Posterior cingulate gyrus (tissue), 11 donors: ENCODE measurements around the gene ERBB4.
A peak's percentile ranks its signal among the peaks of the same experiment; 100 is the strongest.
"Not testable (repeated sequence)": the region's sequence is repeated elsewhere in the genome, so short reads cannot be mapped to it uniquely, and the experiment has no call there.

Source experiments
- DNase-seq, 10 donors: peaks; one replicate each; pipeline versions ENCODE4 v3.0.0 to v3.0.0-alpha.2; 2020 to 2021; ENCODE audit warnings: mixed read lengths in 3 of 10
- intact Hi-C: fragments of 100-400 bp; cut with DNase I; formaldehyde crosslinking; loops from one replicate; pipeline ENCODE4 v1.15.1; 2023

Gene ERBB4

DNA sequence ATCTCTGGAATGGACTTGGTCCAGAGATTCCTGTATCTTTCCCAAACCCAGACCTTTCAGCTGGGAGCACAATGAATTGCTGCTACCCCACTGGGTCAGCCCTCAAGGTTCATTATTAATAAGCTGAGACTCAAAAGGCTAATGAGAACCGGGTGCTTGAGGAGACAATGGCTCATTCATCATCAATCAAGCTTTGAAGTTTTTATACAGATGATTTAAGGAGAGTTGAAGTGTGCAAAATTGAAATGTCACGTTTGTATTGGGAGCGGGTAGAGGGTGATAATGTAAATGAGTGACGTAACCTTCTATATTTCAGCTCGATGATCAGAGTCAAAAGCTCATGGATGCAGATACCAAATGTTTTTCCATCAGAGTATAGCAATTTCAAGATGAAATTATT lies 744.9 kb downstream of the ERBB4 start:
- intact Hi-C loops = no loop called here
- no peak for DNase-seq

DNA sequence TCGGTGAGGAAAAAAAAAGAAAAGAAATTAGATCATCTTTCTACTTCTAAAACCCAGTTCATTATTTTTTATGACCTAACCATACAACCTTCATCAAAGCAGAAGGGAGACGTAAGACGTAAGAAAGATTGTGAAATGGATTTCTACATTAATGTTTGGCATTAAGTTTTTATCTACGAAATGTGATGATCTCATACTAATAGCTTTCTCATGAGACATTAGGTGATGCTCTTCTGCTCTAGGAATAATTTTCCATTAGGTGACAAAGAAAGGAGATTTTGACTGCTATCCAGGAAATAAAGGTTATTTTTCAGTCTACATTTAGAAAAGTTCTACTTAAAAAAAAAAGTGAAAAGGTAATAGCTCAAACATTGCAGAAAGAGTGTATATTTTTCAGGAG lies 748.6 kb downstream of the ERBB4 start:
- intact Hi-C loops = no loop called here
- no peak for DNase-seq

DNA sequence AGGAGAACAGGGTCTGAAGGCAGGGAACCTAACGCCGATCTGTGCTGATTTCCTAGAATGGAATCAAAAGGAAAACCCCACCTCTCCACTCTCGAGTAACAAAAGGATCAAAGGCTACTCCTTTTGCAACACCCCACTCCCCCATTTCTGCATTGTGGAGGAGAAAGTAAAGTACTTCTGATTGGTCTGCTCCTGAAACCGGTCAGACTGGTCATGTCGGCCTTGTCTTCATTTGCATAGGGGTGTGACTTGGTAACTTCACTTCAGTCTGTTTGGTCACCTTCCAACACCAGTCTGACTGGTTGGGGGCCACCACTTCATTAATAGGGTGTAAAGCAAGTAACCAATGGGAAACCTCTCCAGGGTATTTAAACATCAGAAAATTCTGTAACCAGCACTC lies 771.9 kb downstream of the ERBB4 start:
- DNase-seq = no peak
- intact Hi-C loops = no loop called here

DNA sequence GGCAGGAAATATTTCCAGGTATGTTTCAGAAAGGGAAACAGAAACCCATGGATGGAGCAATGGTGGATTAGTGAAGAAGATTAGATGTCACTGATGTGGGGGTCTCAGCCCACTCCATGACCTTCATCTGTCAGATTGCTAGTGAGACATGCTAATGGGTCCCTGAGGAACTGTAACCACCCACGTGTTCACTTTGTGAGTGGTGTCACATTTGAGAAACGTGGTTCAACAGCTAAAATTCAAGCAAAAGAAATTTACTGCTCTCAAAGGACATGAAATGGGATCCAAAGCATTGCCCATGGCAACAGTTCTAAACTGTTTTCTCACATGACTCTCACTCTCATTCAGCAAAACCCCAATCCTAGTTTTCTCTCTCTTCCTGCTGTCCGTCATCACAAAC lies 776.1 kb downstream of the ERBB4 start:
- no peak for DNase-seq
- intact Hi-C loops = no loop called here

DNA sequence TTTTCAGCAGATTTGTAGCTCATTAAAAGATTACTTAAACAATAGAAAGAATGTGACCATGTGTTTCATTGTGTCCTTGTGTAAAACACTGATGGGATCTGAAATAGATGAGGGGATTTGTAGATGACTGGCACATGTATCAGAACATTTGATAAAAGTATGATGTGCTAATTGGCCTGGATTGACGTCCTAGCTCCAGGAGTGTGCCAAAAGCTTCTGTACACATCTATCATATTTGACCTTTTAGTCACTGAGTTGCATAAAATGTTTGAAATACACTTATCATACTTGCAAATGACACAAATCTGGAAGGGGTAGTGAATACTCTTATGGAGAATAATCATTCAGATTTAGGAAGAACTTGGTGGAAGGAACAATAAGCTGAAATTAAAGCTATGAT lies 778.5 kb downstream of the ERBB4 start:
- no peak for DNase-seq
- intact Hi-C loops = no loop called here

DNA sequence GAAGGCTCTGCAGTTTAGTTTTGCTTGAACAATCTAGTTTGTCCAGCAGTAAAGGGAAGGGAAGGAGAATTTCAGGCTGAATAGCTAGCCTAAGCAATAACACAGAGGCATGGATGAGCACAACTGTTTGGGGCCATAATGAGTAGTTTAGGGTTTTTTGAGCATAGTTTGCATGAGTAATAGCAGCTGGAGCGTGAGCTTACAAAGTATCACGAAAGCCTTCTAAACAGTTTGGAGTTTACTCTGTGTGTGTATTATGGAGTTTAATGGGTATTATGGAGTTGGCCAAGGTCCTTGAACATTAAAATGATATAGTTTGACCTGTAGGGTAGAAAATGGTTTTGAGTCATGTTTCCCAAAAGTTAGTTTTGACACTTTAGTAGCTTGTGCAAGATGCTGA lies 782.3 kb downstream of the ERBB4 start:
- no peak for DNase-seq
- intact Hi-C loops = no loop called here

DNA sequence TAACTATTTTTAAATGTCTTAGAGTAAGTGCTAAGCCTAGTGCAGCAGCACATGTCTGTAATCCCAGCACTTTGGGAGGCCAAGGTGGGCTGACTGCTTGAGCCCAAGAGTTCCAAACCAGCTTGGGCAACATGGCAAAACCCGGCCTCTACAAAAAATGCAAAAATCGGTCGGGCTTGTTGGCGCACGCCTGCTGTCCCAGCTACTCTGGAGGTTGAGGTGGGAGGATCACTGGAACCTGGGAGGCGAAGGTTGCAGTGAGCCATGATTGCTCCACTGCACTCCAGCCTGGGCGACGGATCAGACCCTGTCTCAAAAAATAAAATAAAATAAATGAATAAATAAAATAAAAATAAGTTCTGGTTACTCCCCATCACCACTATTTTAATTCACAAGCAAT lies 783.4 kb downstream of the ERBB4 start:
- peak in 2 of 10 donors; percentile 57 to 68 for DNase-seq
- intact Hi-C loops = no loop called here

DNA sequence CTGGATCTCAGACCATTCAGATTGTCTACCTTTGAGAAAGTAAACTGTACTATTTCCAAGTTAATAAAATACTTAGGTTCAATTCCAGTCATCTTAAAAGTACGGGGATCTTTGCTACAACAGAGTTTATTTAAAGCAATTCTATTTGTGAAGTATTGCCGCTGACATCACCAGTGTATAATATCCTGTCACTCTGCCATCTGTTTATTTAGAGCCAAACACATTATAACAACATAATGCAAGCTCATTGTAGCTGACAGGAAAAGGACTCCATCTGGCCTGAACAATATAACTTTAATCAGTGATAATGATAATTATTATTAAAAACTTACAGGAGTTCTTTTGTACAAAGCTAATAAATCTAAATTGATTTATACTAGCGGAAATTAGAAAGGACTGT lies 786.8 kb downstream of the ERBB4 start:
- no peak for DNase-seq
- intact Hi-C loops = no loop called here

DNA sequence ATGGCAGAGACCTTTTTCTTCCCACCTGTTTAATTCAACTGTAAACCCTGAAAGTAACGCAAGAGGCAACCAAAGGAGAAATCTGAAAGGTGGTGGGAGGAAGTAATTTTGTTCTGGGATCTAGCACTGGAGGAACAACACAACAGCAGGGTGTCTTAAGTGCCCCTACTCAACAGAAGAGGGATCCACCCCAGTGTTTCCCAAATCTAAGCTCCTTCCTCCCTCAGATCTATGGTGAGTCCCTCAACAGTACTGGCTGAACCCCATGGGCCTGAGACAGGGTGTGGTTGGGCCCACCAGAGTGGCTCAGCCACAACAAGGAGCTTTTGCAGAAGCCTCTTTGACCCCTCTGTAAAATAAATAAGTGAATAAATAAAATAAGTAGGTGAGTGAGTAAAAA lies 790.3 kb downstream of the ERBB4 start:
- intact Hi-C loops = no loop called here
- DNase-seq = no peak

DNA sequence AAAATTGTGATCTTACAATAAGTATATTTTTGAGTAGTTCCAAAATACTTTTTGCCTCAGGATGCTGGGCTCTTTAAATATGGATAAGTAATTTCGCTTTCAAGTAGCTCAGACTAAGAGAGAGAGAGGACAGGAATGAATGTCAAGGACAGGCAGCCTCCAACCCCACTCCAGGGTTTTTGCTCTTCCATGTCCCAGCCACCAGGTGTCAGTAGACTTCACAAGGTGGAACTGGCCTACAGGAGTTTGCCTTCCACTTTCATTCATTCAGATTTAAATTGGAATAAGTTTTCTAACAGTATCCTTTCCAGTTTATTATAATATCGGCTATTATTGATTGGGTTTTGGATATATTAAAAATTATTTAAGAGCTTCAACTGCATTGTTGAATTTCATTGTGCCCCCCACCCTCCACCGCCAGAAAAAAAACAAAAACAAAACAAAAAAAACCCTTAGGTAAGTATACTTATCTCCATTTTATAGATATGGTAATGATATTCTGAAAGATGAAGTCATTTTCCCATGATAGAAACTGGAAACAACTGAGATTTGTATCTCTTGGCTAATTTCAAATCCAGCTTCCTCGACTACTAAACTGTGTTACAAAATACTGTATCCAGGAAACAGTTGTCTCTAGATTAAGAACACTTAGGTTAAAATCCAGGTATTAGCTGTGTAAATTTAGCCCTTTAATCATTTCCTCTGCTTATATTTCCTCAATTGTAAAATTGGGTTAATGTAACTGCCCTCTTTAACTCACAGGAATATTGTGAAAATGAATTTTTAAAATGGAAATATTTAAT lies 793.1 kb downstream of the ERBB4 start:
- intact Hi-C loops = loop anchor here (1.0 kb wide), 1 partner anchor 822 kb away; no protein-coding TSS in a partner anchor
- DNase-seq = peak in 8 of 10 donors; percentile 11 to 90 (median 50)

DNA sequence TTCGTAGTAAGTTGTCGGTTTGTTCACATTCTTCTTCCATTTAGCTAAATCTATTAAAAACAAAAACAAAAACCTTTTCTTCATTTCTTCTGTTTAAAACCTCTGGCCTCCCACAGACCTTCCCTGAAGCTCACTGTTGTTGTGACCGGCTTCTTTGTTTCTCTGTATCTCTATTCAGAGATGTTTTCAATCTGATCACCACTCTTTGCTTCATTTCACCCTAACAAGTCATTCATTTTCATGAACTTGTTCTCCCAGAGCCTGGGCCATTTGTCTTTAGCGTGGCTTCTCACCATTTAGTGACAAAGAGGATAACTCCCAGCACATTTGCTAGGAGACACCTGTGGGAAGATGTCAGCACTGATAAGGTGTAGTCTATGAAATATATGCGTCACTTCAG lies 794.2 kb downstream of the ERBB4 start:
- DNase-seq = no peak
- intact Hi-C loops = no loop called here

DNA sequence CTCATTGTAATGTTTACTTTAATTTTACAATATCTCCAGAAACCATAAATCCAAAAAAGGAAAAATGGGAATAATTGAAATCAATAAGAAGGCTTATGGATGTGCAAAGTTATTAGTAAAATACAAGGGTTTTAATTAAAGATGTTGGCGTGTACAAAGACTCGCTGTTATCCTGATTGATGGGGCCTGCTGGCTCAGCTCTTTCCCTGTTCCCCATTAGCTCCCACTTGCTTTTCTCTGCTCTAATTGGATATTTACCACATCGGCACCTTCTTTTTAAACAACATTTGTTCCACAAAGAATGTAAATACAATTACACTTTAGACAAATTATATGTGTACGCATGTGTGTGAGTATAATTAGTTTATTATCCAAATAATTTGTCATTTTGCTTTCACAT lies 796.6 kb downstream of the ERBB4 start:
- intact Hi-C loops = no loop called here
- no peak for DNase-seq

DNA sequence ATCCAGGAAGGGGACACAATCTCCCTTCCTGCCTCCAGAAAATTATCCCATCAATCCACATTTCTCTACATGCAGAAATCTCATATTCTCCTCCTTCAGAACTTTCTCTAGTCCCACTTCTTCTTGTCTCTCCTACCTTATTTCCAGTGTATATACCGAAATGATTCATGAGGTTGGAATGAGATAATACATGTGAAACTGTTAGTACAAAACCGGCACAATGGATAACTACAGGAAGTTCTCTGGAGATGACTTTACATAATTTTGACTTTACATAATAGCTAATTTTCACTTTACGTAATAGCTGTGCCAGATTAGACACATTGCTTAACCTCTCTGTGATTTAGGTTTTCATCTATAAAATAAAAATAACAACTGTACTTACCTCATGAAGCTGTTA lies 801.3 kb downstream of the ERBB4 start:
- DNase-seq = no peak
- intact Hi-C loops = no loop called here

DNA sequence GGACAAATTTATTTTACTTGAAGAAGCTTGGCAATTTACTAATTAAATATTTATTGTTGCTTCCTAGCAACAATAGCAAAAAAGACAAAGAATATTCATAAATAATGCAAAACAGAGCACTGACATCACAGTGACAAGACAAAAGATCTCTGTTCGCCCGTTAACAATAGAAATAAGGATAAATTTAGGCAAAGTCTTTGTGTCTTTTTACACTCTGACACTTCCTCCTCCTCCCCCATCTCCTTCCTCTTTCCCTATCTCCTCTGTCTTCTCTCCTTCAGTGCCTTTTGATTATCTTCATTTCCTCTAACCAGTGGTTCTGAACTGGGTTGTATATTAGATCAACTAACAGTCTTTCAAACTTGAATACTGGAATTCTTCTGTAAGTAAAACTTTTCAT lies 808.4 kb downstream of the ERBB4 start:
- intact Hi-C loops = no loop called here
- DNase-seq = no peak

DNA sequence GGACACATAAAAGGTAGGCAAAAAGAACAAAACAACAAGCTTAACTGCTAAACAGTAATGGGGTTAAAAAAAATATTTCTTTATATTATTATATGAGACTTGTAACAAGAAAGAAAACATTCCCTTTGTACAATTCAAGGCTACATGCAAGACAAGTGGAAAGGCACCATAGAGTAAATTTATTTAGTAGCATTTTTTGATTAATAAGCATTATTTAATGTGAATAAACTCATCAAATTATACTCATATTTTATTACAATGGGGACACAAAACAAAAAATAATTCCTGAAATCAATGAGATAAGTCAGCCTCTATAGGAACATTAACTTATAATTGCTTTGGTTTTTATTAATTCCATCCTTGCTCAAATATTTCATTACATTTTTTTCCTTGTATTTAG lies 809.2 kb downstream of the ERBB4 start:
- intact Hi-C loops = no loop called here
- DNase-seq = no peak

DNA sequence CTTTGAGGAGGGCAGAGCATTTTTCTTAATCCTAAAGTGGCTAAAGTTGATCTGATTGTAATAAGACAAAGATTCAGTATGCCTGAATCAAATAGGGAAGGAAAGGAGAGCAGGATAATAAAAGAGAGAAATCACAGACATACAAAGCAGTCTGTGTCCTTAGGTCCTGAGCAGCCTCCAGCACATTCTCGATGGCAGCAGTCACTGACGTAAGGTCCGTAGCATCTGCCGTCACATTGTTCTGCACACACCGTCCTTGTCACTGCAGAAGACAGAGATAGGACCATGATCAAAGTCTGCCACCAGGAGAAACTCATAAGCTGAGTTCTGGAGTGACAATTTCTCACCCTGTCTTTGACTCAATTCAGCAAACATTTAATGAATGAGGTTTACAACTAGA lies 813.7 kb downstream of the ERBB4 start:
- DNase-seq = peak in 4 of 10 donors; percentile 41 to 86 (median 58)
- intact Hi-C loops = no loop called here

DNA sequence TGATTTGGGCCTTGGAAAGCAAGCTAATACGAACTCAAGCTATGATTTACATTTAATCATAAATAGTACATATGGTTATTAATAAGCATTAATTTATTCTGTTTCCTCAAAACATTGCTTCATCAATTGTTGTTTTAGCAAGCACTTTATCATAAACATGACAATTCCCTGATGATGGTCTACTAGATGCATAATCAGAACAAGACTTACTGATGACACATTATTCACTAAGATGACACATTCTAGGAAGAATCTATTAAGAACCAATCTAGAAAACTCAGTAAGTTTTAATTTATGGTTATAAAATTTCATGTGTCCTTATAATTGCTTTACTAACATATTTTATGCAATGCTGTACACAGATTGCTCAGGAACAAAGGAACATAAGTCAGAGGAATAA lies 815.2 kb downstream of the ERBB4 start:
- intact Hi-C loops = no loop called here
- no peak for DNase-seq

DNA sequence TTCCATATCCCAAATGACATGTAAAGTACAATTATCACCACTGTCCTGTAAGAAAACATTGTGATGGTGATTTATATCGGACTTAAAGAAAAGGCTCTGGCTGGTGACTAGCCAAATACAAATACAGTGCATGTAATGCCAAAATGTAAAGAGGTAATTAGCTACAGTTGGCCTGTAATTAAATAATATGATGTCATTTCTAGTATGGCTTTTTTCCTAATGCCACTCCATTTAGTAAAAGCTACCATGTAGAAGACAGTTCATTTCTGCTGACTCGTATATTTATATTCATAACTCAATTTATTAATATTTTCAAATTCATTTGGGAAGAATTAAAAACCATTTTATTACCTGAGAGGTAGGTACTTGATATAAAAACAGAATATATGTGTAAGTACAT lies 815.7 kb downstream of the ERBB4 start:
- no peak for DNase-seq
- intact Hi-C loops = no loop called here

DNA sequence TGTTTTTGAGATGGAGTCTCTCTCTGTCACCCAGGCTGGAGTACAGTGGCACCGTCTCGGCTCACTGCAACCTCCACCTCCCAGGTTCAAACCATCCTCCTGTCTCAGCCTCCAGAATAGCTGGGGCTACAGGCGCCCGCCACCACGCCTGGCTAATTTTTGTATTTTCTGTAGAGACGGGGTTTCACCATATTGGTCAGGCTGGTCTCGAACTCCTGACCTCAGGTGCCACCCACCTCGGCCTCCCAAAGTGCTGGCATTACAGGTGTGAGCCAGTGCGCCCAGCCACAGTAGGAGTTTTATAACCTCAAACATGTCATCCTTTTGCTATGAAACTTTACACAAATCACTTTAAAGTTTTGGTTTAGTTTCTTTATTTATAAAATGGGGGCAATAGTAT lies 816.7 kb downstream of the ERBB4 start:
- peak in 1 of 10 donors; percentile 52 for DNase-seq
- intact Hi-C loops = not testable (repeated sequence)

DNA sequence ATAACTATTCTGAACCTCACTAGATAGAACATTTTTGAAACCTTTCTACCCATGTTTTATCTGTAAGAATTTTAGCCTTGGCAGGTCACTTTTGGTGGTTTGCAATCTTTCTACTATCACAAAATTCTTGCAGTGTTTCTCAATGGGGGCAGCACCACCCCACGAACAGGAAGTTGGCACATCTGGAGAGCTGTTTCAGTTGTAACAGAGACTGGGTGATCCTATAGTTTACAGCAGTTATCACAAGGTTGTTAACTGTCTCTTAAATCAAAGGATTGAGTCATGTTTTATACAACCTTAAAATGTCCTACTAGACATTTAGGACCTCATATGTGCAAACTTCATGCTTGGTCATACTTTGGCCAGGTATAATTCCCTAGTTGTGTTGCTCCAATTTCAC lies 829.2 kb downstream of the ERBB4 start:
- no peak for DNase-seq
- intact Hi-C loops = no loop called here

DNA sequence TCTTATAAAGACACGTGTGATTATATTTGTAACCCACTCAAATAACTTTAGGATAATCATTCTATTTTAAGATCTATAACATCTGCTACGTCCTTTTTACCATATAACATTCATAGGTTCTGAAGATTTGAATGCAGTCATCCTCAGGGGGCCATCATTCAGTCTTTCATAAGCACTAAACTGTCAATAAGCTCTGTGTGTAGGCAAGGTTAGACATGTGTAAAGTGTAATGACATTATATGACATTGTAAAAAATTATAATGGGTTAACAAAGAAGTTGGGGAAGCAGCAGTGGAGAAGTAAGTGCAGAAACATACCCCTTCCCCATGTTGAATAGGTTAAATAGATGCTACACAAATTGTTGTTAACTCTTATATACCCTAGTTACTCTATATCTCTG lies 845.9 kb downstream of the ERBB4 start:
- DNase-seq = no peak
- intact Hi-C loops = no loop called here

DNA sequence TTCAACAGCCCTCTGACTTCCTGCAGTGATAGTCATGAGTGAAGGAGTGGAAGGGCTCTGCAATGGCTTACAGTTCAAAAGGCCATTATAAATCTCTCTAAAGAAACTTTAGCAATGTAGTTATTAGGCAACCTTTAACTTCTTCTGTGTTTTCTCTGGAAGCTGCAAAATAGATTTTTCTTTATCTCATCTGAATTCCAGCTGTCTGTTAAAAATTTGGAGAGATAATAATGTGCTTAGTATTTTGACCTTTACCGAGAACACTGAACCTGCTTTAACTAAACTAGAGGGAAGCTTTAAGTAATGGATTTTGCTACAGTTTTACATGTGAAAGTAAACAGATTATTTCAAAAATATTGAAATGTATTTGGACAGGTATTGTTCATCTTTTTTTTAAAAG lies 847.9 kb downstream of the ERBB4 start:
- no peak for DNase-seq
- intact Hi-C loops = no loop called here

DNA sequence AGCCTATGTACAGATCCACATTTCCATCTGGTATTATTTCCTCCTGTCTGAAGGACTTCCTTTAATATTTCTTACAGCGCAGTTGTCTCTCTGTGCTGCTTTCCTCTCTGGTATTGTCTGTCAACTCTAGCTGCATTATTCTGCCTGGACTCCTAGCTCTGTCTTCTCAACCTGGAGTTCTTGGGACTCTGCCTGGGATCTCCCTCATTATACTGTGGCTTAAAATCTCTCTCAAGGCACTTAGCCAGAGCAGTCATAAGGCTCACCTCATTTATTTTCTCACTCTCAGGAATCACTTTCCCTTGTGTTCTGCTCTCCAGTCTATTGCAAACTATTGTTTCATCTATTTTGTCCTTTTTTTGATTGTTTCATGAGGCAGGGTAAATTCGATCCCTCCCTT lies 850.4 kb downstream of the ERBB4 start:
- intact Hi-C loops = no loop called here
- no peak for DNase-seq
